Ovary (tissue), 9 donors: ENCODE results near the gene ADGRB3. TPM values are rescaled to one million over a fixed set of nuclear protein-coding genes. Genes with fewer than 3 reads are reported as not detected.

Experiments used
- DNase-seq, 5 donors: peaks; one replicate each; pipeline ENCODE4 v3.0.0-alpha.2; 2019 to 2020
- H3K27ac ChIP-seq, 2 donors: fragments of 200-600 bp; one replicate each; pipeline versions ENCODE4 v1.5.1 to v1.8.0; 2019 to 2022
- H3K27me3 ChIP-seq: fragments of 200-600 bp; one replicate; pipeline ENCODE4 v1.8.0; 2022
- H3K36me3 ChIP-seq: fragments of 200-600 bp; sonication (generic); one replicate; pipeline ENCODE4 v1.5.1; 2019
- H3K4me1 ChIP-seq: one replicate; pipeline ENCODE4 v1.8.1; 2013; ENCODE audit warnings: mild to moderate bottlenecking, moderate library complexity; ENCODE audit not compliant: insufficient read depth
- H3K4me3 ChIP-seq: fragments of 200-600 bp; sonication (generic); one replicate; pipeline ENCODE4 v1.5.1; 2017
- H3K9me3 ChIP-seq, 2 donors: fragments of 200-600 bp in 1 of 2; sonication (generic) in 1 of 2; one replicate each; pipeline versions ENCODE4 v1.5.1 to v1.8.1; 2013 to 2019; ENCODE audit warnings: mild to moderate bottlenecking in 1 of 2, moderate library complexity in 1 of 2
- EP300 ChIP-seq: sonication (generic); formaldehyde crosslinking; IDR thresholded peaks from one replicate; pipeline ENCODE4 v1.6.1; 2017; ENCODE audit warnings: antibody characterized with exemption
- POLR2A ChIP-seq: fragments of 450-650 bp; IDR thresholded peaks from one replicate; pipeline ENCODE4 v1.6.1; 2017; ENCODE audit warnings: antibody characterized with exemption, mild to moderate bottlenecking, moderate library complexity
- WGBS, 3 donors: extraction: QIAGEN DNeasy Blood & Tissue Kit in 1 of 3; methylation state at CpG; one replicate each; pipeline versions ENCODE4 v1.1.5 to v1.1.7; 2013 to 2017; 5-methylcytosine and 5-hydroxymethylcytosine counted together
- intact Hi-C, 4 donors: fragments of 100-400 bp; cut with DNase I; formaldehyde crosslinking; loops; one replicate each; pipeline versions ENCODE4 v1.11.0 to v1.15.1; 2022 to 2023
- polyA plus RNA-seq, 2 donors: library from polyadenylated mRNA; stranded (reverse); fragments of 200-250 nt in 1 of 2; fragments of 350-450 nt in 1 of 2; fragmentation: Illumina TruSeq in 1 of 2; extraction: RNeasy Lipid Tissue Mini Kit (QIAGEN cat#74804) in 1 of 2; gene quantifications; one replicate each; pipeline ENCODE4 v1.2.3, GENCODE V29; 2013 to 2014
- total RNA-seq, 7 donors: library from RNA; depleted of rRNA in 2 of 7; stranded (reverse); fragments of >200 nt in 2 of 7; fragmentation: NEBNext Ultra II Directional in 3 of 7; extraction: Animal tissue kit (Norgen Biotek cat#: 25700) in 3 of 7; gene quantifications; one replicate each; pipeline versions ENCODE4 v1.1.0 to v1.2.4, GENCODE V29; 2016 to 2023
- TF ChIP-seq, protein P1 (sequence below), 3 donors: fragments of 450-650 bp in 2 of 3; fragments of 200-600 bp in 1 of 3; IDR thresholded peaks; one replicate each; pipeline versions ENCODE4 v1.5.1 to v1.8.0; 2016 to 2022; ENCODE audit warnings: antibody characterized with exemption in 3 of 3, mild to moderate bottlenecking in 1 of 3
- donor health status: DM: no; HTN: no; CAD: no; lungs with moderate emphysema.
- donor health status: DM: no; HTN: no; CAD: no.
- donor health status: Bipolar disorder and iron deficiency.
- donor health status: DM: yes; HTN: yes; CAD: no.
- donor health status: DM: no; HTN: no; CAD: no.
- donor health status: DM: yes; HTN: yes; CAD: no.

Gene ADGRB3
- total and polyA plus RNA-seq, 9 donors, result 0.28 to 3.0 (median 1.4) TPM

- Histone ChIP-seq H3K27me3 (no peaks in the 10 kb centered on the region), H3K4me1 (no peaks in the 10 kb centered on the region), H3K27ac (no peak overlapping the region), H3K36me3 (no peaks in the 10 kb centered on the region), H3K9me3 (no peaks in the 10 kb centered on the region), H3K4me3 (no peak overlapping the region)
- intact Hi-C loops, result no loop called here
- 47 to 66% (median 52%) methylated on average over 1 of the region's 1 CpG for WGBS, 3 donors
- DNase-seq, result no peak
- no peak for TF ChIP-seq POLR2A
- TF ChIP-seq, protein P1, sequence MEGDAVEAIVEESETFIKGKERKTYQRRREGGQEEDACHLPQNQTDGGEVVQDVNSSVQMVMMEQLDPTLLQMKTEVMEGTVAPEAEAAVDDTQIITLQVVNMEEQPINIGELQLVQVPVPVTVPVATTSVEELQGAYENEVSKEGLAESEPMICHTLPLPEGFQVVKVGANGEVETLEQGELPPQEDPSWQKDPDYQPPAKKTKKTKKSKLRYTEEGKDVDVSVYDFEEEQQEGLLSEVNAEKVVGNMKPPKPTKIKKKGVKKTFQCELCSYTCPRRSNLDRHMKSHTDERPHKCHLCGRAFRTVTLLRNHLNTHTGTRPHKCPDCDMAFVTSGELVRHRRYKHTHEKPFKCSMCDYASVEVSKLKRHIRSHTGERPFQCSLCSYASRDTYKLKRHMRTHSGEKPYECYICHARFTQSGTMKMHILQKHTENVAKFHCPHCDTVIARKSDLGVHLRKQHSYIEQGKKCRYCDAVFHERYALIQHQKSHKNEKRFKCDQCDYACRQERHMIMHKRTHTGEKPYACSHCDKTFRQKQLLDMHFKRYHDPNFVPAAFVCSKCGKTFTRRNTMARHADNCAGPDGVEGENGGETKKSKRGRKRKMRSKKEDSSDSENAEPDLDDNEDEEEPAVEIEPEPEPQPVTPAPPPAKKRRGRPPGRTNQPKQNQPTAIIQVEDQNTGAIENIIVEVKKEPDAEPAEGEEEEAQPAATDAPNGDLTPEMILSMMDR (IDR thresholded peaks at IDR 0.05), result no peak
- TF ChIP-seq EP300, result no peak
These were observed 392.8 kb downstream of the ADGRB3 start for GRCh38 chr6:69027861-69028260.

DNA sequence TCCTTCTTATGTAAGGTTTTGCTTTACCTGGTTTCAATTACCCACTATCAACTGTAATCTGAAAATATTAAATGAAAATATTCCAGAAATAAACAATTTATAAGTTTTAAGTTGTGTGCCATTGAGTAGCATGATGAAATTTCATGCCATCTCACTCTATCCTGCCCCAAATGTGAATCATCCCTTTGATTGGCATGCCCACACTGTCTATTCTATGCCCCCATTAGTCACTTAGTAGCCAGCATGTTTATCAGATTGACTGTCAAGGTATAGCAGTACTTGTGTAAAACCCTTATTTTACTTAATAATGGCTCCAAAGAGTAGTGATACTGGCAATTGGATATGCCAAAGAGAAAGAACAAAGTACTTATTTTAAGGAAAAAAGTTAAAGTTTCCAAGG lies 403.8 kb downstream of the ADGRB3 start:
- TF ChIP-seq EP300 (no peak), POLR2A (no peak)
- TF ChIP-seq, protein P1 (IDR thresholded peaks at IDR 0.05), result no peak
- Histone ChIP-seq H3K9me3 (no peaks in the 10 kb centered on the region), H3K27ac (no peak overlapping the region), H3K36me3 (no peaks in the 10 kb centered on the region), H3K4me1 (no peaks in the 10 kb centered on the region), H3K4me3 (no peak overlapping the region), H3K27me3 (no peaks in the 10 kb centered on the region)
- DNase-seq, result no peak
- intact Hi-C loops, result no loop called here

DNA sequence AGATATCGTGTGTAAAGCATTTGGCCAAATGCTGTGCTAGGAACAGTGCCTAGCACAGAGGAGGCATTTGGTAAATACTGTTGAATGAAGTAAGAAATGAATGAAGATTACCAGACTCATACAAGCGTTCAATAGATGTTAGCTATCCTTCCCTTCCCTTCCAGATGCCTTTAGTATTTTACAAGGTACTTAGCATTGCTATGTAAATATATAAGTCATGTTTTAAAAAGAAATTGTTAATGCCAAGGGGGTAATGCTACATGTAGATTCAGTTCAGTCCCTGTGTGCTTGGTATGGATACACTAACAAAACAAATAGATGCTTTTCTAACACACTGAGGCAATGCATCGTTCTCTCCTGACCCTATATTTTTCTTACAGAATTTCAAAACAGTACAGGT lies 407.2 kb downstream of the ADGRB3 start:
- no peaks in the 10 kb centered on the region for H3K4me1 ChIP-seq
- no peaks in the 10 kb centered on the region for H3K9me3 ChIP-seq
- H3K27ac ChIP-seq, result no peak overlapping the region
- WGBS, 3 donors, result 91% methylated on average over 3 of the region's 3 CpGs
- no peaks in the 10 kb centered on the region for H3K36me3 ChIP-seq
- H3K27me3 ChIP-seq, result no peaks in the 10 kb centered on the region
- no peak for DNase-seq
- intact Hi-C loops, result no loop called here
- no peak overlapping the region for H3K4me3 ChIP-seq
- TF ChIP-seq POLR2A (no peak), EP300 (no peak)
- TF ChIP-seq, protein P1 (IDR thresholded peaks at IDR 0.05), result no peak

GRCh38 chr6:69044534-69044933 lies 409.5 kb downstream of the ADGRB3 start:
- WGBS, 3 donors, result 4 to 15% (median 10%) methylated on average over 3 of the region's 3 CpGs
- no peaks in the 10 kb centered on the region for H3K27me3 ChIP-seq
- H3K4me1 ChIP-seq, result no peaks in the 10 kb centered on the region
- TF ChIP-seq, protein P1 (IDR thresholded peaks at IDR 0.05), result no peak
- TF ChIP-seq POLR2A, result no peak
- TF ChIP-seq EP300, result no peak
- H3K27ac ChIP-seq, result no peak overlapping the region
- intact Hi-C loops, result no loop called here
- DNase-seq, result no peak
- no peak overlapping the region for H3K4me3 ChIP-seq
- no peaks in the 10 kb centered on the region for H3K36me3 ChIP-seq
- no peaks in the 10 kb centered on the region for H3K9me3 ChIP-seq

DNA sequence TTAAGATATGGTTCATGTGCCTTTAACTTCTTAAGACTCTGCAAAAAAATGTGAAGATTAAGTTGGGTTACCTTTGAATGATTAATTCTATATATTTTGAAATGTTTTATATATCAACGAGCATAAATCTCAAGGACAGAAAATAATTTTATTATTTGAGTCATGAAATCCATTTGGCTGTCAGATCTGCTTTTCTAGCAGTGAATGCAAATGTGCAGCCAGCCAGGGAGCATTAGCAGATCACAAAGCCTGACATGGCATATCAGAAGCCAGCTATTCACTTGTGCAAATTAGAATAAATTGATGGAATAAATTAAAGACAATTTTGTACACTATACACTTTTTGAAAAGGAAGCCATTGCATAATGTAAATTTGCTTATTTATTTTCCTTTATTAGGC lies 424.3 kb downstream of the ADGRB3 start:
- TF ChIP-seq EP300 (no peak), POLR2A (no peak)
- TF ChIP-seq, protein P1 (IDR thresholded peaks at IDR 0.05), result no peak
- H3K27ac ChIP-seq, result no peak overlapping the region
- no peaks in the 10 kb centered on the region for H3K9me3 ChIP-seq
- no peaks in the 10 kb centered on the region for H3K36me3 ChIP-seq
- no peaks in the 10 kb centered on the region for H3K4me1 ChIP-seq
- WGBS, 3 donors, result 56 to 69% (median 56%) methylated on average over 1 of the region's 1 CpG
- no peak for DNase-seq
- H3K4me3 ChIP-seq, result no peak overlapping the region
- H3K27me3 ChIP-seq, result no peaks in the 10 kb centered on the region
- intact Hi-C loops, result no loop called here
